Measurements from ENCODE around the gene TMLHE.
A peak's percentile ranks its signal among the peaks of the same experiment; 100 is the strongest.
"Not testable (repeated sequence)": the region's sequence is repeated elsewhere in the genome, so short reads cannot be mapped to it uniquely, and the experiment has no call there.

TMLHE gene, protein sequence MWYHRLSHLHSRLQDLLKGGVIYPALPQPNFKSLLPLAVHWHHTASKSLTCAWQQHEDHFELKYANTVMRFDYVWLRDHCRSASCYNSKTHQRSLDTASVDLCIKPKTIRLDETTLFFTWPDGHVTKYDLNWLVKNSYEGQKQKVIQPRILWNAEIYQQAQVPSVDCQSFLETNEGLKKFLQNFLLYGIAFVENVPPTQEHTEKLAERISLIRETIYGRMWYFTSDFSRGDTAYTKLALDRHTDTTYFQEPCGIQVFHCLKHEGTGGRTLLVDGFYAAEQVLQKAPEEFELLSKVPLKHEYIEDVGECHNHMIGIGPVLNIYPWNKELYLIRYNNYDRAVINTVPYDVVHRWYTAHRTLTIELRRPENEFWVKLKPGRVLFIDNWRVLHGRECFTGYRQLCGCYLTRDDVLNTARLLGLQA

GRCh38 chrX:155612312-155613224 is at the start of gene TMLHE, which contains the start of gene SPRY3:
Gene TMLHE (minus strand): TSS chrX:155612952. CDS start chrX:155545276, 67,676 bp downstream.
Gene SPRY3 (plus strand): TSS chrX:155612586.
- DNase-seq (ENCODE audit: low spot score) = peak; percentile 44

DNA sequence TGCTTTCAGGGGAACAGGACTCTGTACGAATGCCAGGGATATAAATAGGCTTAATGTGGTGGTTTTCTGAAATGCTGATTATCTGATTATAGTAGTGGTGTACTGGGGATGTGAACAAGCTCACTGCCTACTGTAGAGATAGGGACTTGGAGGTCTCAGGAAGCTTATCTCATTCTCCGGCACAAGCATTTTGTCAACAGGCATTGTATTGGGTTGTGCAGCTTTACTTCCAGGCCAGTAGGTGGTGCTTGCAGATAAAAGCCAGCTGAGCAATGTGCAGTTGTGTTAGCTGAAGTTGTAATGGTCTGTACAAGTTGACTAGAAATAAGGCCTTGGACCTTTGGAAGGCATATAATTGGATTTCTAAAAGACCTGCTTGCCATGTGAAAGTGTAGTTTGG is 49.5 kb upstream of the TMLHE start:
- DNase-seq (ENCODE audit: low spot score) = no peak

DNA sequence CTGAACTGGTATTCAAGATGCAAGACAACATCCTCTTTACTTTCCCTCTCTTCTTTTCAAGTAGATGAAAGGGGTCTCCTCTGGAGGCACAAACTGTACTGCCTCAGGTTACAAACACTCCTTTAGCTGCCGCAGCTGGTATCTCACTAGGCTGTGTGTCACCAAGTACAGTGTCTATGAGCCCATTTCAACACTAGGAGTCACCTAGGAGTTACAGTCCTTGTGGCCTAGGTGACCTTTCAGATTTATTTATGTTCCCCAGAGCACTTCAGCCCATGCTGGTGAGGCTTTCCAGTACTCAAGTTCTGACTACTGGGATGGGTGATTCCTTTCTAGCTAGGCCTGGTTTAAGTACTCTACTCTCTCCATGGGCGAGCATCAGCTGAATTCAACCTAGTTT is 32.4 kb upstream of the TMLHE start:
- DNase-seq (ENCODE audit: low spot score) = no peak

DNA sequence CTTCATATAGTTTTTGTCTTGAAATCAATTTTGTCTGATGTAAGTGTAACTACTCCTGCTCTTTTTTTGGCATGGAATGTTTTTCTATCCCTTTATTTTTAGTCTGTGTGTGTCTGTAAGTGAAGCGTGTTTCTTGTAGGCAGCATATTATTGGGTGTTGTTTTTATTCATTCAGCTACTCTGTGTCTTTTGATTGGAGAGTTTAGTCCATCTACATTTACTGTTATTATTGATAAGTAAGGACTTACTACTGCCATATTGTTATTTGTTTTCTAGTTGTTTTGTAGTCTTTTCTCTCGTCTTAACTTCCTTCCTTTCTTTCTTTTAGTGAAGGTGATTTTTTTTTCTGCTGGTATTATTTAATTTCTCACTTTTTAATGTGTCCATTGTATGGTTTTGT is 30.5 kb upstream of the TMLHE start:
- no peak for DNase-seq (ENCODE audit: low spot score)

- not testable (repeated sequence) for DNase-seq (ENCODE audit: low spot score)
These were observed 28.6 kb upstream of the TMLHE start for GRCh38 chrX:155641371-155641770.

- no peak for DNase-seq (ENCODE audit: low spot score)
These were observed 25.0 kb upstream of the TMLHE start for GRCh38 chrX:155637714-155638113.

GRCh38 chrX:155635019-155635418 is 22.3 kb upstream of the TMLHE start:
- not testable (repeated sequence) for DNase-seq (ENCODE audit: low spot score)

- no peak for DNase-seq (ENCODE audit: low spot score)
These were observed 19.8 kb upstream of the TMLHE start for GRCh38 chrX:155632431-155633100.

DNA sequence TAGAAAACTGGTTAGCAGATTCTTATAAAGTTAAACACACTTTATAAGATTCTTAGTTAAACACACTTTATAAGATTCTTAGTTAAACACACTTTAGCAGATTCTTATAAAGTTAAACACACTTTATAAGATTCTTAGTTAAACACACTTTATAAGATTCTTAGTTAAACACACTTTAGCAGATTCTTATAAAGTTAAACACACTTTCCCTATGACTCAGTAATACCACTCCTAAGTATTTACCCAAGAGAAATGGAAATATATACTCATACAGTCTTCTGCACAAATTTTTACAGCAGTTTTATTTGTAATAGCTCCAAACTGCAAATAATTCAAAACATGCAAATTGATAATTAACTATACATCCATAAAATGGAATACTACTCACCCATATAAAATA is 7.4 kb upstream of the TMLHE start:
- DNase-seq (ENCODE audit: low spot score) = not testable (repeated sequence)

DNA sequence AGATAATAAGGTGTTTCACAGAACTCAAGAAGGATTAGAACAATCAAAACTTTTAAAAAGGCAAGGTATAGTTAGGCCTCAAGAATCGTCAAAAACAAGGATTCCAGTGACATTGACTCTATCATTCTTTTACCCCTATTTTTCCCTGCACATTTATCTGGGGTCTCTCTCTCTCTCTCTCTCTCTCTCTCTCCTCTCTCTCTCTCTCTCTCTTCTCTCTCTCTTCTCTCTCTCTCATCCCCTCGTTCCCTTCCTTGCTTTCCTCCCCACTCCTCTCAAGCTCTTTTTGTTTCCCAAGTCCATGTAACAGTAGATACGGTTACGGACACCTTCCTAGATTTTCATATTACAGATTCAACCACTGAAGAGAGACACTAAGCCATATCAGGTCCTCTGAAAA is 3.2 kb upstream of the TMLHE start:
- DNase-seq (ENCODE audit: low spot score) = no peak

DNA sequence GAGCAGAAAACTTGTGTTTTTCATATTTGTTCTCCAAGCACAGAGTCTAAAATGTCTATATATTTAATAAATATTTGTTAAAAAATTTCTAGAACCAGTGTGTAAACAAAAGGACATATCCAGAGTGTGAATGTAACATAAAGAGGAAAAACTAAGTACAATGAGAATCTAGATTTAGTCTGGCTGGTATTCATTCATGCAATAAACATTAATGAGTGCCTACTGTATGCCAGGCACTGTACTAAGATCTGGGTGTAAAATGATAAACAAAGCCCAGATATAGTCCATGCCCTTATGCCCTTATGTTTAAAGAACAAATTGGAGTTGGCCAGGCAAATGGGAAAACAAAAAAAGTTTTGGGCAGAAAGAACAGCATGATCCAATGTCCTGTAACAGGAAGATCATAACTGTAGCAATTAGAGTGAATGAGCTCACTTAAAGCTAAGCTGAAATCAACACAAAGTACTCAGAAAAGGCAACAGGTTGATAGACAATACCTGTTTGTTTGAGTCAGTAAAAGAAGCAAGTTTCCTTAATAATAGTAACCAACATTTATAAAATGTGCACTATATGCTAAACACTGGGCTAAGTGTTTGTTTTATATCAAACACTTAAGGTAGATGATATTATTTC is 1.3 kb upstream of the TMLHE start:
- DNase-seq (ENCODE audit: low spot score) = no peak

DNA sequence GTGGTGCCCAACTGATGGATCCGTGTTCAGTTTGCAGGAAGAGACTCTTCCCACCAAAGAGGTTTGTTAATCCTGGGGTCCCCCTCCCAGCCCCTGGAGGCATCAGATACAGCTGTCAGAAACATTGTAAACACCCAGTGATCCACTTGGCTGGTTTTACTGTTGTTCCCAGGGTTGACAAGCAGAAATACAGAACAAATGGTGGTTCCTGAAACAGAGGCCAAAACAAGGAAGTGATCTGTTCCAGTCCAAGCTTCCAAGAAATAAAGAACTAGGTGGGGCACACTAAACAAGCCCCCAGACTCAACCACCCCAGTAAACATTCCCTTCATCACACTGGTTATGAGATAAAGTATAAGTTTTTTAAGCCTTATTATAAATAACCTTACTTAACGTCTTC is 1.4 kb downstream of the TMLHE start:
- no peak for DNase-seq (ENCODE audit: low spot score)

- DNase-seq (ENCODE audit: low spot score) = no peak
These were observed 19.8 kb downstream of the TMLHE start for GRCh38 chrX:155592981-155593380.

GRCh38 chrX:155592331-155592730 is 20.4 kb downstream of the TMLHE start:
- DNase-seq (ENCODE audit: low spot score) = no peak

DNA sequence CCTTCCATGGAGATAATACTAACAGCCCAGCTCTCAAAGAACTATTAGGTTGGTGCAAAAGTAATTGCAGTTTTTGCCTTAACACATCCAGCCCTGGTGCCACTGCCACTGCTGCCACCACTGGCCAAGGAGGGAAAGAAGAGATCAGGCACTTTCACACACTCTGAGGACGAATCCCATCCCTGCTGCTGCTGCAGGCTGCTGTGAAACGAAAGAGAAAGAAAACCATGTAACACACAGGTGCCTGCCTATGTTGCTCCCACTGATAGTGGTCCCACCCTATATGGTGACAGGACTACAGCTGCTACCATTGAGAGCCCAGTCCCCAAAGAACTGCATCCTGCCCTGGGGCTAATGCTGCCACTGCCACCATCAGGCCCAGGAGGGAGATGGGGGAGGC is 35.1 kb downstream of the TMLHE start:
- no peak for DNase-seq (ENCODE audit: low spot score)

DNA sequence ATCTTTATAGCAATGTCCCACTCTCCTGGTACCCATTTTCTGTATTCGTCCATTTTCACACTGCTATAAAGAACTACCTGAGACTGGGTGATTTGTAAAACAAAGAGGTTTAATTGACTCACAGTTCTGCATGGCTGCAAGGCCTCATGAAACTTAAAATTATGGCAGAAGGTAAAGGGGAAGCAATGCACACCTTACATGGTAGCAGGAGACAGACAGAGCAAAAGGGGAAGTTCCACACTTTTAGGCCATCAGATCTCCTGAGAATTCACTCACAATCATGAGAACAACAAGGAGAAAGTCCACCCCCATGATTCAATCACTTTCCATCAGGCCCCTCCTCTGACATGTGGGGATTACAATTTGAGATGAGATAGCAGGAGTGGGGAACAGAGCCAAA is 49.7 kb downstream of the TMLHE start:
- DNase-seq (ENCODE audit: low spot score) = no peak

DNA sequence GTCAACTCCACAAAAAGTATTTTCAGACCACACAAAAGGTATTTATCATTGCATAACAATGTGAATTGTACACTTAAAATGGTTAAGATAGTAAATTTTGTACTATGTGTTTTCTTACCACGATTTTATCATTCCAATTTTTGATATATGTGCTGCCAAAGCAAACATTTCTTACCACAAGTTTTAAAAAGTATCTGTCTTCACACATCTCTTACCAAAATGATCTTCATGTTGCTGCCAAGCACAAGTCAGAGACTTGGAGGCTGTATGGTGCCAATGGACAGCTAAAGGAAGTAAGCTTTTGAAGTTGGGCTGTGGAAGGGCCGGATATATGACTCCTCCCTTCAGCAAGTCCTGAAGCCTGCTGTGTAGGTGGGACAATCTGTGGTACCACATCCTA is 67.9 kb downstream of the TMLHE start:
- DNase-seq (ENCODE audit: low spot score) = no peak

GRCh38 chrX:155535866-155536265 is 76.9 kb downstream of the TMLHE start:
- no peak for DNase-seq (ENCODE audit: low spot score)

GRCh38 chrX:155534800-155535199 is 78.0 kb downstream of the TMLHE start:
- no peak for DNase-seq (ENCODE audit: low spot score)

GRCh38 chrX:155527023-155527422 is 85.7 kb downstream of the TMLHE start:
- not testable (repeated sequence) for DNase-seq (ENCODE audit: low spot score)

DNA sequence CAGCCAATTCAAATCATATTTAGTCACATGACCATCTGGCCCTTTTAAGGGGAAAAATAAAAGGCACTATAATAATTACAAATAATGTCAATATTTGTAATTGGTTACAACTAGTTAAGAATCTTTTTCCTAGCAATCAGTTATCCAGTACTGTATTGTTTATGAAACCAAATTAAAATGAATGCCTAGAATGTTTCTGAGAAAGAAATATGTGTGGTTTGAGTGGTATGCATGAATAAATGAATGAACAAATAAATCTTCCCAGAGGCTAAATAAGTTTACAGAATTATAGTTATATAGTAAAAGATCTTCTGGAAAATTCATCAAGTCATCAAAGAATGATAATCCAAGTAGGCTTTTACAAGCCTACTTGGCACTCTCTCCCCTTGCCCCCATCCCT is 98.5 kb downstream of the TMLHE start:
- DNase-seq (ENCODE audit: low spot score) = no peak

- DNase-seq (ENCODE audit: low spot score) = no peak
These were observed 107.5 kb downstream of the TMLHE start for GRCh38 chrX:155505296-155505695.
